ENCODE results near the gene CAND2.
A peak's percentile ranks its signal among the peaks of the same experiment; 100 is the strongest.
"Not testable (repeated sequence)": the region's sequence is repeated elsewhere in the genome, so short reads cannot be mapped to it uniquely, and the experiment has no call there.

The CAND2 gene

DNA sequence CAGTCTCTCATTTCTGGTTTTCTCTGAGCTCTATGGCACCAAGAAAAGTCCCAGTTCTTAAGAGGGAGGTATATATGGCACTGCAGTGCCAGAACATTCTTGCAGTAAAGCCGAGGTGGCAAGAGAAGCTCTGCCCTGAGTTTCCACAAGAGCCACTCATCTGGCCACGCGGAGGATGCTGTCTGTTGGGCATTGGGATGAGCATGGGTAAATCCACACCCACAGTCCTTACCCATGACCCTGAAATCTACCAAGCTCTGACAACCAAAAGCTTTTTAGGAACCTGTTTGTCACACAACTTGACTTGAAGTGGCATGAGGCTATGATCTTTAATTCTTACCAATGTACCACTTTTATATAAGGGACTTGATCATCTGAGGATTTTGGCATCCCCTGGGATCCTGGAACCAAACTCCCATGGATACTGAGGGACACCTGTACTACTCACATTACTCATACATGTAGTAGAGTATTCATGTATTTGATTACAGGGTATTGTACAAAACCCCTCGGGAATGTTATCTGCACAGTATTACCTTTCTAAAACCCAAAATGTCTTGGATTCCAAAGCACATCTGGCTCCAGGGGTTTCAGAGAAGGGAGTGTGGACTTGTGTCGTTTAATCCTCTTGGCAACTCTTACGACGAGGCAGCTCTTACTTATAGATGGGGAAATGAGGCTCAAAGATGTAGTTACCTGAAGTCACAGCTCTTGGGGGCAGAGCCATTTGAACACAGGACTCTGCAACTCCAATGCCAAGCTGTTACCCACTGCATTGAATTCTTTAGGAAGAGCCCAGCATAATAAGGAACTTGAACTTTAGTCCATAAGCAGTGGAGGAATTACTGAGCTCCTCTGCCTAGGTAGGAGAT lies 36.1 kb downstream of the CAND2 start:
- DNase-seq = no peak

DNA sequence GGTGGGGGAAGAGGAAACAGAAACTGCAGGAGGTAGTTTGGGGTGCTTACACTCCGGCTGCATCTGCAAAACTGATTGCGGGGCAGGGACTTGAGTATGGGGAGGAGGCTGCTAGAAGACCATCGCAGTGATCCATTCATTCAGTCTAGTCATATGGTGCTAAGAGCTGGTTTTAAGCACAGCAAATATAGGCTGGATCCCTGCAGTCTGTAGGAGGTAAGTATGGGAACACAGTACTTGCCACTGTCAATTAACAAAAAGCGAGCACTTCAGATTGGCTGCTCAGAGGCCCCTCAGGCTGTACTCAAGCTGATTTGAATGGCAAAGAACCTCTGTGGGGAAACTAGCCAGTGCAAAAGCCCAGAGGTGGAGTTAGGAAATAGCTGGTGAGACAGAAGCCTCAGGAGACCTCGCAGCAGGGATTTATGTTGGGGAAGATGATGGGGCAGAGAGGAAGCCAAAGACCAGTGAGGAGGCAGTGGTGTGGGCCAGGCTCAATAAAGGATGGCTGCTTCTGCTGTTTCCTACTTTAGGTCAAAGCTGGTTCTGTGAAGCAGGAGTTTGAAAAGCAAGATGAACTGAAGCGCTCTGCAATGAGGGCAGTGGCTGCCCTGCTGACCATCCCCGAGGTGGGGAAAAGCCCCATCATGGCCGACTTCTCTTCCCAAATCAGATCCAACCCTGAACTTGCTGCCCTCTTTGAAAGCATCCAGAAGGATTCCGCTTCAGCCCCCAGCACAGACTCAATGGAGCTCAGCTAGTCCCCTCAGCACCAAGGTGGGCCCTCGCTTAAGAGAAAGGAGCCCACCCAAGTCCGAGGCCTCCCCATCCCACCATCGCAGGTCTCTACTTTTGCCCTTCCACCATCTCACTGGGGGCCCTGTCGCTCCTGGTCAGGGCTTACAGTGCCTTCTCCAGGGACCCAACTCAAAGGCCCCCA lies 37.0 kb downstream of the CAND2 start:
- no peak for DNase-seq

DNA sequence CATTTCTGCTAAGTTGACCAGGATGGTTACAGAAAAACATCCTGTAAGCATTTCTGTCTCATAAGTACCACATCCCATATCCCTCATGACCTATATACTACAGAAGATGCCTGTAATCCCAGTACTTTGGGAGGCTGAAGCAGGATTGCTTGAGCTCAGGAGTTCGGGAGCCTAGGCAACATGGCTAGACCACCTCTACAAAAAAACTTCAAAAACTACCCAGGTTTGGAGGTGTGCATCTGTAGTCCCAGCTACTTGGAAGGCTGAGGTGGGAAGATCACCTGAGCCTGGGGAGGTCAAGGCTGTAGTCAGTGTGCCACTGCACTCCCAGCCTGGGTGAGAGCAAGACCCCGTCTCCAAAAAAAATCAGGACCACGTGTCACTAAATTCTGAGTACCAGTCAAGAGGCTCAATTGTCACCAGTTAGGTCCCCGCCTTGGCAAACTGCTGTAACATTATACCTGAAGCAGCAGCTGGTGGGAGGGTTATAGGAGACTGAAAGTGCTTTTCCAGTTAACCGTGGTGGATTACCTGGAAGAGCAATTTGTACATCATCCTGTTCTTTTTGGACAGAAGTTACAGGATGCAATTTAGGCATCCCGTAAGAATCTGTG lies 38.7 kb downstream of the CAND2 start:
- no peak for DNase-seq

- no peak for DNase-seq
Observed at GRCh38 chr3:12837295-12837986, 41.0 kb downstream of the CAND2 start.

- DNase-seq = no peak
Observed at GRCh38 chr3:12838179-12838965, 41.9 kb downstream of the CAND2 start.

DNA sequence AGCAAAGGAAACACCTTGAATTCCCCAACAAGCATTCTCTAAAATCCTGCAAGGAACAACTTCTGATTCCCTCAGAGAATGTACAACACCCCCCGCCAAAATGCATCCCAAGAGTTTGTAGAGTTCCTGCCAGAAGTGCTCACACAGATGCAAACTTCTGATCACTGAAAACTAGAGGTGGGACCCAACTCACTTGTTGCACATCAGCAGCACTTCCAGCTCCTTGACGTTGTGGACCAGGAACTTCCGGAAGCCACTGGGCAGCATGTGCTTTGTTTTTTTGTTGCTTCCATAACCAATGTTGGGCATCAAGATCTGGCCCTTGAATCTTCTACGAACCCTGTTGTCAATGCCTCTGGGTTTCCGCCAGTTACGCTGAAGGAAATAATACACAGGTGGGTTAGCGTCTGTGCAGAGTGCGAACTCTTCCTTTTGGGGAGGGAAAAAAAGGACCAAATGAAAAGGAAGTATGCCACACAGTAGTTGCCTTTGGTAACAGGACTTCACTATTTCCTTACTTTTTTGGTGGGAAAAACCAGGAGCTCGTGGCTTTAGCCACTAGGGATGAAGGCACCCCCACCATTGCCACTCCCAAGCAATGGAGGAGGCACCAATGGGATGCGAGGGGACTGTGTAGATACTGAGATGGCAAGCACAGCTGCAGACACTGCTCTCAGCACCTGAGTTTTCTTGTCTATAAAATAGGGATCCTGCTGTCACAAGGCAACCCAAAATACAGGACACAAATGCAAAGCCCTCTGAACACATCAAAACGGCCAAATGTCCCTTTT lies 42.9 kb downstream of the CAND2 start:
- no peak for DNase-seq

DNA sequence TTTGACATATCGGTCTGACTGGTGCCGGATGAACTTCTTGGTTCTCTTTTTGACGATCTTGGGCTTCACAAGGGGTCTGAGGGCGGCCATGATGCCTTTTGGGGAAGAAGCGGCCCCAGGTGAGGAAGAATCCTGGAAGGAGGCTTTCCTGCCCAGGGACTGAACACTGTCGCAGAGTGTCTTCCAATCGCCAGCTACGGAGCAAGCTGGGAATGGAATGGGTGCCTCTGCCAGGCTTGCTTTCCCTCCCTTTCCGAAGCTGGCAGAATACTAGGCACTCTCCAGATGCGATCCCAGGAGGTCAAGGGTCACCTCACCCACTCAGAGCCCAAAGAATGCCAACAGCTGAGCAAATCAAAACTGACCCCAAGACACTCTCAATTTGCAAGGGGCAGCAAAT lies 43.7 kb downstream of the CAND2 start:
- DNase-seq = not testable (repeated sequence)

- DNase-seq = no peak
Observed at GRCh38 chr3:12840591-12841148, 44.2 kb downstream of the CAND2 start.

DNA sequence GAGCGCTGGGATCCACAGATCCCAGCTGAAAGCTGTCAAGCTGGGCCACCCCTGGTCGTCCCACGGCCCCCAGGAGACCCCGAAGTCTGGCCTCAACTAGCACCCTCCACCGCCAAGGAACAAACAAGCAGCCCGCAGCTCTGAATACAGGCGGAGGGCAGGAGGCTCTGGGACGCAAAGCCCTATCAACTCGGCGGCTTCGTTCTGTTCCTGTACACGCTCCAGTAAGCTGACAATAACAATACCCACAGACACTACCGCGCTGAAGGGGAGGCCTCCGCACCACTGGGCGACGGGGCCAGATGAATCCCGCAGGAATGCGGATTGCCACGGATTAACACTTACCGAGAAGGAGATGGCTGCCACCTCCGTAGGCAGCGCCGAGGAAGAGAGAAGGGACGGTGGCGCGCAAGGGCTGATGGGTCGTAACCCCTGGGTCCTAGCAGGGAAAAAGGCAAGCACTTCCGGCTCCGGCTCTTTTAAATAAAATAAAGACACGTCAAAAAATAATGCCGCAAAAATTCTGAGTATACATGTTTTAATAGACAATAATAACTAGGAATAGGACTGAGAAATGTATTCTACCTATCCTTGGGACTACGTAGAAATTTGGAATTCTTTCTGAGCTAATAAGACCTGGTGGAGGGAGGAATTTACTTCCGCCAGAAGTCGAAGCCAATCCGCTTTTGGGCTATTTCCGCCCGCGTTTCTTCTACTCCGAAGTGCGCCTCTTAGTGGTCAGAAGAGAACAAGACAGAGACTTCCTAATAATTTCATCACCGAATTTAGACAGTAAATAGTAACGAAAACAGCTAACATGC lies 44.9 kb downstream of the CAND2 start, which contains the start of gene RPL32:
TSS of gene RPL32 (minus strand) at position 417 of the 821 bp plus-strand sequence. CDS start 1,328 bp downstream, outside the sequence.
- peak; percentile 94 for DNase-seq

GRCh38 chr3:12841970-12842328 lies 45.5 kb downstream of the CAND2 start:
- no peak for DNase-seq

DNA sequence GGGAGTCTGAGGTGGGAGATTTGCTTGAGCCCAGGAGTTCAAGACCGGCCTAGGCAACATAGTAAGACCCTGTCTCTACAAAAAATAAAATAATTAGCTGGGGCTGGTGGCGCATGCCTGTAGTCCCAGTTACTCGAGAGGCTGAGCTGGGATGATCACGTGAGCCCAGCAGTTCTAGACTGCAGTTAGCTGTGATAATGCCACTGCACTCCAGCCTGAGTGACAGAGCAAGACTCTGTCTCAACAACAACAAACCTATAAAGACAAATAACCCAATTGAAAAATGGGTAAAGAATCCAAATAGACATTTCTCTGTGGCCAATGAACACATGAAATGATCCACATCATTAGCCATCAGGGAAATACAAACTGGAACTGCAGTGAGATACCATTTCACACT lies 46.0 kb downstream of the CAND2 start:
- no peak for DNase-seq

- DNase-seq = no peak
Observed at GRCh38 chr3:12845811-12846210, 49.3 kb downstream of the CAND2 start.

DNA sequence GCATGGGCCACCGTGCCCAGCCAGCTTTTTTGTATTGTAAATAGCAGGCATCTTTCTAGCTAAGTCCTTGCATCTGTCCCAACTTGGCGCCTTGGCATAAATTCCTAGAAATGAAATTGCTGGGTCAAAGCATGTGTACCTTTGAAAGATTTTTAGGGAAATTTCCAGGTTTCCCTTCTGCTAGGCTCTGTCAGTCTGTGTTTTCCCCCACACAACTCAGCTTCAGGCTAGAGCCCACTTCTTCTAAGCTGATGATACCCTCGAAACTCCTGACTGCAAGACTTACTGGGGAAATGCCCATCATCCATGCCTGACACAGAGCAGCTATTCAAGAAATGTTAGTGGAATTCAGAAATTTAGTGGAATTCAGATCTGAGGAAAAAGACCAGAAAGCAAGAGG lies 55.7 kb downstream of the CAND2 start:
- DNase-seq = no peak

DNA sequence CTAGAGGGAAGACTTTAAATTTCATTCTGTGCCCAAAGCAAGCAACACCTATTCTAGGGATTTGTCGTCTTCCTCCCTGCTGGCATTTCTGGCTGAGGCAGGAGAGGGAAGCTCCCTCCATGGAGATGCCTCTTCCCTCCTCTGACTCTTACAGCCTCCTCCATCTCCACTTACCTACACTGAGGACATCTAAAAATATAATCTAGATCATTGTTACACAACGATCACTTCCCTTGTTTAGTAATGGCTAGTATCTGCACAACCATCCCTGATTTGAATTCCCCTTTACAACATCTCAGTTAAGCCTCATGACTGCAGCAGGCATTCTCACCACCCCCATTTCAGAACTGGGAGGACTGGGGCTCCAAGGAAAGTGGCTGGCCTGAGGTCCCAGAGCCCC lies 57.4 kb downstream of the CAND2 start:
- not testable (repeated sequence) for DNase-seq

DNA sequence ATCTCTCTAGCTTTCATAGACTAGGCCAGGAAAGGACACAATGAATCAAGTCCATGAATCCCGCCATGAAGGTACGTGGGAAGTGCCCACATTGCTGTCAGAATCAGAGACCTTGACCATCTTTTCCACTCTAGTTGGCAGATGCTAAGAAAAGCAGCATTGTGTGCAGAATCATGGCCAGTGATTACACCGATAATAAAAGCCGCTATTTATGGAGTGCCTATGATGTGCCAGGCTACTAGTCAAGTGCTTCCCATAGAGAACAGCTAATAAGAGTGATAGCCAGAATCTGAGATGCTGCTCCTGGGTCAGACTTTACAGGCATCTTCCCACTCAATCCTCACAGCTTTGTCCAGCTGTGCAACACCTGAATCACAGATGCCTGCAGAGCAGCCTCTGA lies 58.1 kb downstream of the CAND2 start:
- DNase-seq = no peak

- DNase-seq = no peak
Observed at GRCh38 chr3:12856626-12857025, 60.1 kb downstream of the CAND2 start.

DNA sequence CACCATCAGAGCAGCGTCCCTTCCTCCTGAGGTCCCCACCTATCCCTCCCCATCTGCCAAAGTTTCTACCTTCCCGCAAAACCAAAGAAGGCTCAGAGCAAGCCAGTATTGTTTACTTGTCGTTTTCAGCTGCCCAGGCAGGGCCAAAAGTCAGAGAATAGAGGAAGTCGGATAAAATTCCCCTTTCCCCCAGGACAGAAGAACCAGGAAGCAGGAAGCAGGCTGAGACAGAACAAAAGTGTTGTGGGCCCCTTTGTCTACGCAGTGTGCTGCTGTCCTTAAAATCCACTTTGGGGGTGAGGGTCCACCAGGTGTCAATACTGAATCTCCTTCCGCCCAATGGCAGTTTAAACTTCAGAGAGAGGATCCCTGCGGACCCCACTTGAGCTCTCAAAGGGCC lies 63.4 kb downstream of the CAND2 start:
- DNase-seq = no peak

DNA sequence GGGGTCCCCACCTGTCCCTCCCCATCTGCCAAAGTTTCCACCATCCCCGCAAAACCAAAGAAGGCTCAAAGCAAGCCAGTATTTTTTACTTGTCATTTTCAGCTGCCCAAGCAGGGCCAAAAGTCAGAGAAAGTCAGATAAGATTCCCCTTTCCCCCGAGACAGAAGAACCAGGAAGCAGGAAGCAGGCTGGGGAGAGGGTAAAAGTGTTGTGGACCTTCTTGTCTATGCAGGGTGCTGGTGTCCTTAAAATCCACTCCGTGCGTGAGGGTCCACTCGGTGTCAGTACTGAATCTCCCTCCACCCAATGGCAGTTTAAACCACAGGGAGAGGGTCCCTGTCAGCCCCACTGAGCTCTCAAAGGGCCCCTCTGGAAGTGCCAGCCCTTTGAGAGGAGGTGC lies 65.1 kb downstream of the CAND2 start:
- DNase-seq = no peak

DNA sequence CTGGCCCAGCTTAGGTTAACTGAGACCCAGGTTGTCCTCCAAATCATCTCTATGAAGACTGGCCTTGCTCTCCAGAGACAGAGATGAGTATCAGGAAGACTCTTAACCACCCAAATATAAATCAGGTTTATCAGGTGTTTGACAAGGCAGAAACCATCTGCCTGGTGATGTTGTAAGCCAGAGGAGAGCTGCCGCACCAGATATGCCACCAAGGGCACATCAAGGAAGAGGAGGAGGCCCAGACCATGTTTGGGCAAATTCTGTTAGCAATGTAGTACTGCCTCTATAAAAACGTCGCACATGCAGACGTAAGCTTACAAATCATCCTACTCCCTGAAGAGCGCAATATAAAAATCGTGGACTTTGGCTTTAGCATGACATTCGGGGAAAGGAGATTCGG lies 65.9 kb downstream of the CAND2 start:
- no peak for DNase-seq

DNA sequence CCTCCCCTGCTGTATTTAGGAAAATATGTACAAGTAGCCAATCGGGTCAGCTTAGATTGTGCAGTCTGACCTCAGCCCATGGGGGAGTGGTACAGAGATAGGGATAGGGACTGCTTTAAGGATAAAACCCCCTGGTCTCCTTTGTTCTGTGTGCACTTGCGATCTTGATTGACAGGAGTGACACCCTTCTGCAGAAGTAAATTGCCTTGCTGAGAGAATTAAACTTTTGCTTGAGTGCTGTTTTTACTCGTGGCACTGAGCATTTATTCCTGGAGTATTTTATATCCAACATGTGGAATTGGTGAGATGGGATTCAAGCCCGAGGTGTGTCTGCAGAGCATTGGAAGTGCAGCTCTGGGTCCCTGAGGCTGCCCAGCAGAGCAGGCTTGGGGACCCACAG lies 68.8 kb downstream of the CAND2 start:
- no peak for DNase-seq
